ENCODE measurements around the gene C5.
"Not testable (repeated sequence)": the region's sequence is repeated elsewhere in the genome, so short reads cannot be mapped to it uniquely, and the experiment has no call there.

DNA sequence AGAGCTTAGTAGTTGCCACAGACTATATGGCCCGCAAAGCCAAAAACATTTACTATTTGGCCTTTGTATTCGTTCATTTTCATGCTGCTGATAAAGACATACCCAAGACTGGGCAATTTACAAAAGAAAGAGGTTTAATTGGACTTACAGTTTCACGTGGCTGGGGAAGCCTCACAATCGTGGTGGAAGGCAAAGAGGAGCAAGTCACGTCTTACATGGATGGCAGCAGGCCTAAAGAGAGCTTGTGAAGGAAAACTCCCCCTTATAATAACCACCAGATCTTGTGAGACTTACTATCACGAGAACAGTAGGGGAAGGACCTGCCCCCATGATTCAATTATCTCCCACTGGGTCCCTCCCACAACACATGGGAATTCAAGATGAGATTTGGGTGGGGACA lies 40.7 kb upstream of the C5 start:
- not testable (repeated sequence) for TF ChIP-seq EP300 (IDR thresholded peaks at IDR 0.05; ENCODE audit: borderline replicate concordance in 1 of 2, low read depth in 1 of 2, low read length in 1 of 2); EZH2phosphoT487 (IDR thresholded peaks at IDR 0.05; ENCODE audit: borderline replicate concordance, low read depth); MXI1 (IDR thresholded peaks at IDR 0.05; ENCODE audit: low read depth, low read length); YY1 (IDR thresholded peaks at IDR 0.05; ENCODE audit: low read depth)
- TF ChIP-seq, protein P1, sequence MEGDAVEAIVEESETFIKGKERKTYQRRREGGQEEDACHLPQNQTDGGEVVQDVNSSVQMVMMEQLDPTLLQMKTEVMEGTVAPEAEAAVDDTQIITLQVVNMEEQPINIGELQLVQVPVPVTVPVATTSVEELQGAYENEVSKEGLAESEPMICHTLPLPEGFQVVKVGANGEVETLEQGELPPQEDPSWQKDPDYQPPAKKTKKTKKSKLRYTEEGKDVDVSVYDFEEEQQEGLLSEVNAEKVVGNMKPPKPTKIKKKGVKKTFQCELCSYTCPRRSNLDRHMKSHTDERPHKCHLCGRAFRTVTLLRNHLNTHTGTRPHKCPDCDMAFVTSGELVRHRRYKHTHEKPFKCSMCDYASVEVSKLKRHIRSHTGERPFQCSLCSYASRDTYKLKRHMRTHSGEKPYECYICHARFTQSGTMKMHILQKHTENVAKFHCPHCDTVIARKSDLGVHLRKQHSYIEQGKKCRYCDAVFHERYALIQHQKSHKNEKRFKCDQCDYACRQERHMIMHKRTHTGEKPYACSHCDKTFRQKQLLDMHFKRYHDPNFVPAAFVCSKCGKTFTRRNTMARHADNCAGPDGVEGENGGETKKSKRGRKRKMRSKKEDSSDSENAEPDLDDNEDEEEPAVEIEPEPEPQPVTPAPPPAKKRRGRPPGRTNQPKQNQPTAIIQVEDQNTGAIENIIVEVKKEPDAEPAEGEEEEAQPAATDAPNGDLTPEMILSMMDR (IDR thresholded peaks at IDR 0.05): not testable (repeated sequence)

Data from SK-N-SH (cell line).